HCT116 (cell line): ENCODE results near the gene MORN1.

Experiments used
- CTCF ChIP-seq, 3 experiments: fragments of 200-600 bp in 1 of 3; sonication (generic) in 1 of 3; IDR thresholded peaks in 2 of 3; conservative IDR thresholded peaks in 1 of 3; 2 replicates each; pipeline ENCODE4 v1.5.1; 2012 to 2017; ENCODE audit warnings: low read depth in 2 of 3, low read length in 2 of 3, antibody characterized with exemption in 1 of 3, borderline replicate concordance in 1 of 3, control low read depth in 1 of 3, mild to moderate bottlenecking in 1 of 3, mixed read lengths in 1 of 3, mixed run types in 1 of 3, moderate library complexity in 1 of 3; ENCODE audit not compliant: insufficient read depth in 1 of 3
- MAX ChIP-seq: IDR thresholded peaks from 2 replicates; pipeline ENCODE4 v1.6.1; 2012
- POLR2A ChIP-seq: IDR thresholded peaks from 2 replicates; pipeline ENCODE4 v1.7.0; 2011; ENCODE audit warnings: borderline replicate concordance; ENCODE audit not compliant: insufficient read depth, insufficient read length; ENCODE audit errors: extremely low read depth

- TF ChIP-seq CTCF (IDR thresholded peaks at IDR 0.05 in 2 of 3, conservative IDR thresholded peaks at IDR 0.05 in 1 of 3; ENCODE audit: borderline replicate concordance in 1 of 3, insufficient read depth in 1 of 3, low read depth in 2 of 3, low read length in 2 of 3) = no peak
- no peak for TF ChIP-seq MAX
- TF ChIP-seq POLR2A = no peak
These were observed 98.5 kb downstream of the MORN1 start for GRCh38 chr1:2292725-2293450.
